ENCODE data around the gene CDA. TPM values are rescaled to one million over a fixed set of nuclear protein-coding genes. Genes with fewer than 3 reads are reported as not detected.

The CDA gene
- total and polyA plus RNA-seq, 9 donors, result 1.2 to 5.3 (median 2.0) TPM; not detected in 2

GRCh38 chr1:20593756-20594155 is 4.9 kb downstream of the CDA start:
- DNase-seq, result no peak
- Histone ChIP-seq H3K27me3 (no peaks in the 10 kb centered on the region), H3K27ac (no peak overlapping the region), H3K4me1 (ENCODE audit: insufficient read depth) (peaks cover 2% of the 10 kb centered on the region), H3K36me3 (no peaks in the 10 kb centered on the region), H3K9me3 (no peaks in the 10 kb centered on the region), H3K4me3 (no peak overlapping the region)
- intact Hi-C loops (cut with DNase I), result no loop called here
- no peak for TF ChIP-seq POLR2A (IDR thresholded peaks at IDR 0.05)
- TF ChIP-seq EP300 (IDR thresholded peaks at IDR 0.05), result no peak
- no peak for TF ChIP-seq CTCF (IDR thresholded peaks at IDR 0.05)
- 86 to 92% (median 88%) methylated on average over 5 of the region's 5 CpGs for WGBS, 3 donors

- Histone ChIP-seq H3K4me3 (no peak overlapping the region), H3K9me3 (no peaks in the 10 kb centered on the region), H3K27ac (no peak overlapping the region), H3K27me3 (no peaks in the 10 kb centered on the region), H3K36me3 (no peaks in the 10 kb centered on the region), H3K4me1 (ENCODE audit: insufficient read depth) (no peaks in the 10 kb centered on the region)
- intact Hi-C loops (cut with DNase I), result no loop called here
- TF ChIP-seq EP300 (IDR thresholded peaks at IDR 0.05), result no peak
- TF ChIP-seq POLR2A (IDR thresholded peaks at IDR 0.05), result no peak
- 82 to 87% (median 87%) methylated on average over 14 of the region's 14 CpGs for WGBS, 3 donors
- DNase-seq, result no peak
Observed at GRCh38 chr1:20594746-20595145, 5.8 kb downstream of the CDA start.

- Histone ChIP-seq H3K27ac (no peak overlapping the region), H3K4me3 (no peak overlapping the region), H3K36me3 (no peaks in the 10 kb centered on the region), H3K4me1 (ENCODE audit: insufficient read depth) (no peaks in the 10 kb centered on the region), H3K9me3 (no peaks in the 10 kb centered on the region), H3K27me3 (no peaks in the 10 kb centered on the region)
- TF ChIP-seq EP300 (IDR thresholded peaks at IDR 0.05) (no peak), POLR2A (IDR thresholded peaks at IDR 0.05) (no peak), CTCF (IDR thresholded peaks at IDR 0.05) (no peak)
- DNase-seq, result no peak
- WGBS, 3 donors, result 23 to 36% (median 28%) methylated on average over 6 of the region's 6 CpGs
- intact Hi-C loops (cut with DNase I), result no loop called here
Observed at GRCh38 chr1:20596106-20596505, 7.2 kb downstream of the CDA start.

- intact Hi-C loops (cut with DNase I), result no loop called here
- no peak overlapping the region for H3K4me3 ChIP-seq
- no peaks in the 10 kb centered on the region for H3K9me3 ChIP-seq
- H3K36me3 ChIP-seq, result no peaks in the 10 kb centered on the region
- WGBS, 3 donors, result 69 to 72% (median 71%) methylated on average over 3 of the region's 3 CpGs
- H3K27me3 ChIP-seq, result no peaks in the 10 kb centered on the region
- TF ChIP-seq EP300 (IDR thresholded peaks at IDR 0.05), result no peak
- no peak for TF ChIP-seq POLR2A (IDR thresholded peaks at IDR 0.05)
- no peak for TF ChIP-seq CTCF (IDR thresholded peaks at IDR 0.05)
- H3K27ac ChIP-seq, result no peak overlapping the region
- no peak for DNase-seq
- H3K4me1 ChIP-seq (ENCODE audit: insufficient read depth), result no peaks in the 10 kb centered on the region
Observed at GRCh38 chr1:20597650-20598049, 8.8 kb downstream of the CDA start.

- no peaks in the 10 kb centered on the region for H3K4me1 ChIP-seq (ENCODE audit: insufficient read depth)
- no peaks in the 10 kb centered on the region for H3K27me3 ChIP-seq
- WGBS, 3 donors, result 78 to 86% (median 85%) methylated on average over 5 of the region's 5 CpGs
- H3K9me3 ChIP-seq, result no peaks in the 10 kb centered on the region
- no peak overlapping the region for H3K4me3 ChIP-seq
- DNase-seq, result no peak
- H3K36me3 ChIP-seq, result no peaks in the 10 kb centered on the region
- no peak overlapping the region for H3K27ac ChIP-seq
- no peak for TF ChIP-seq POLR2A (IDR thresholded peaks at IDR 0.05)
- intact Hi-C loops (cut with DNase I), result no loop called here
Observed at GRCh38 chr1:20600156-20600555, 11.3 kb downstream of the CDA start.
